Thyroid gland (tissue), 4 donors: ENCODE data around the gene FAM120A.

ENCODE experiments used
- CTCF ChIP-seq, 6 experiments: fragments of 200-600 bp in 3 of 6; fragments of 450-650 bp in 3 of 6; sonication (generic) in 3 of 6; IDR thresholded peaks; one replicate each; pipeline ENCODE4 v1.5.1; 2016 to 2019; ENCODE audit warnings: antibody characterized with exemption in 6 of 6, mild to moderate bottlenecking in 2 of 6, inconsistent platforms in 1 of 6, moderate library complexity in 1 of 6
- POLR2A ChIP-seq, 2 donors: fragments of 450-650 bp; IDR thresholded peaks; one replicate each; pipeline ENCODE4 v1.6.1; 2017; ENCODE audit warnings: antibody characterized with exemption in 2 of 2, mild to moderate bottlenecking in 2 of 2, moderate library complexity in 1 of 2

GRCh38 chr9:93513606-93514005 is 62.1 kb downstream of the FAM120A start:
- TF ChIP-seq CTCF (IDR thresholded peaks at IDR 0.05) (no peak), POLR2A (IDR thresholded peaks at IDR 0.05) (peak in 1 of 2 donors; percentile 32)
